ENCODE measurements around the gene SLC38A9.
A peak's percentile ranks its signal among the peaks of the same experiment; 100 is the strongest.

The SLC38A9 gene

DNA sequence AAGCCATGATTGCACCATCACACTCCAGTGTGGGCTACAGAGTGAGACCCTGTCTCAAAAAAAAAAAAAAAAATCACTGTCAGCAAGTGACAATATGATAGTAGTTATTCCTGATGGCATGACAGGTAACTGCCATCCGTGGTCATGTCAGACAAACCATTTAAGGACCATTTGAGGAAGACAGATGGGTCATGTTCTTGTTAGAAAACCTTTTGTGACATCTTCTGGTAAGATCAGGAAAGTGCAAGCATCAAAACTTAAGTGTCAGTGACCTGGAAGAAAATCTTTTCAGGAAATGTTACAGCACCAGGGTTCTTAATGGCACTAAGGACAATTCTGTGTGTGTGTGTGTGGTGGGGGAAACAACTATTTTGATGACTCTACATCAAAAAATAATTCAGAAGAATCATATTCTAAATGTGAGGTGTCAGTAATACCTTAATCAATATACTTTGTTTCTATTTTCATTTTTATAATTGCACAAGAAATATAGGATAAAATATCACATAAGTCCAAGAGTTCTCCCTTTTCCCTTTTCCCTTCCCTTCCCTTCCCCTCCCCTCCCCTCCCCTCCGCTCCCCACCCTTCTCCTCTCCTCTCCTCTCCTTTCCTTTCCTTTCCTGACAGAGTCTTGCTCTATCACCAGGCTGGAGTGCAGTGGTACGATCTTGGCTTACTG is 17.8 kb downstream of the SLC38A9 start:
- TF ChIP-seq, protein P1, sequence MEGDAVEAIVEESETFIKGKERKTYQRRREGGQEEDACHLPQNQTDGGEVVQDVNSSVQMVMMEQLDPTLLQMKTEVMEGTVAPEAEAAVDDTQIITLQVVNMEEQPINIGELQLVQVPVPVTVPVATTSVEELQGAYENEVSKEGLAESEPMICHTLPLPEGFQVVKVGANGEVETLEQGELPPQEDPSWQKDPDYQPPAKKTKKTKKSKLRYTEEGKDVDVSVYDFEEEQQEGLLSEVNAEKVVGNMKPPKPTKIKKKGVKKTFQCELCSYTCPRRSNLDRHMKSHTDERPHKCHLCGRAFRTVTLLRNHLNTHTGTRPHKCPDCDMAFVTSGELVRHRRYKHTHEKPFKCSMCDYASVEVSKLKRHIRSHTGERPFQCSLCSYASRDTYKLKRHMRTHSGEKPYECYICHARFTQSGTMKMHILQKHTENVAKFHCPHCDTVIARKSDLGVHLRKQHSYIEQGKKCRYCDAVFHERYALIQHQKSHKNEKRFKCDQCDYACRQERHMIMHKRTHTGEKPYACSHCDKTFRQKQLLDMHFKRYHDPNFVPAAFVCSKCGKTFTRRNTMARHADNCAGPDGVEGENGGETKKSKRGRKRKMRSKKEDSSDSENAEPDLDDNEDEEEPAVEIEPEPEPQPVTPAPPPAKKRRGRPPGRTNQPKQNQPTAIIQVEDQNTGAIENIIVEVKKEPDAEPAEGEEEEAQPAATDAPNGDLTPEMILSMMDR (IDR thresholded peaks at IDR 0.05; ENCODE audit: borderline replicate concordance, insufficient read depth, low read depth, low read length): peak; percentile 33; the same call in 1 of the 2 replicates
- H3K4me3 ChIP-seq (ENCODE audit: low read depth, low read length): no peak overlapping the region

DNA sequence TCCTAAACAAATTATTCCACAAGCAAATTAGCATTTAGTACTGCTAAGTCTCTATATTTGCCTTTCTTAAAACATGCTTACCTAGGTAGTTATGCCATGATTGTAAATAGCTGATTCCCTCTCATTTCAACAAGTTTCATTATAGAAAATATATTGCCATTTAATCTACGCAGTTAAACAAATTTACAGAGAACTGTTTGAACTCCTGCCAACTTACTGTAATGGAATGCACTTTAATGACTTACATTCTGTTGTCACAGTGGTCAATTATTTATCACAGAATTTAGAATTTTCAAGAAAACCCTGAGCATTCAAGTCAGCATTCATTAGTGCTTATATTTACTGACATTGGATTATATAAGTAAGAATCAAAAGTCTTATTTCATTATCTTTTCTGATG is 19.6 kb downstream of the SLC38A9 start:
- no peak overlapping the region for H3K4me3 ChIP-seq (ENCODE audit: low read depth, low read length)
- TF ChIP-seq, protein P1 (IDR thresholded peaks at IDR 0.05; ENCODE audit: borderline replicate concordance, insufficient read depth, low read depth, low read length): no peak

- no peak overlapping the region for H3K4me3 ChIP-seq (ENCODE audit: low read depth, low read length)
These were observed 20.1 kb downstream of the SLC38A9 start for GRCh38 chr5:55692106-55692417.

DNA sequence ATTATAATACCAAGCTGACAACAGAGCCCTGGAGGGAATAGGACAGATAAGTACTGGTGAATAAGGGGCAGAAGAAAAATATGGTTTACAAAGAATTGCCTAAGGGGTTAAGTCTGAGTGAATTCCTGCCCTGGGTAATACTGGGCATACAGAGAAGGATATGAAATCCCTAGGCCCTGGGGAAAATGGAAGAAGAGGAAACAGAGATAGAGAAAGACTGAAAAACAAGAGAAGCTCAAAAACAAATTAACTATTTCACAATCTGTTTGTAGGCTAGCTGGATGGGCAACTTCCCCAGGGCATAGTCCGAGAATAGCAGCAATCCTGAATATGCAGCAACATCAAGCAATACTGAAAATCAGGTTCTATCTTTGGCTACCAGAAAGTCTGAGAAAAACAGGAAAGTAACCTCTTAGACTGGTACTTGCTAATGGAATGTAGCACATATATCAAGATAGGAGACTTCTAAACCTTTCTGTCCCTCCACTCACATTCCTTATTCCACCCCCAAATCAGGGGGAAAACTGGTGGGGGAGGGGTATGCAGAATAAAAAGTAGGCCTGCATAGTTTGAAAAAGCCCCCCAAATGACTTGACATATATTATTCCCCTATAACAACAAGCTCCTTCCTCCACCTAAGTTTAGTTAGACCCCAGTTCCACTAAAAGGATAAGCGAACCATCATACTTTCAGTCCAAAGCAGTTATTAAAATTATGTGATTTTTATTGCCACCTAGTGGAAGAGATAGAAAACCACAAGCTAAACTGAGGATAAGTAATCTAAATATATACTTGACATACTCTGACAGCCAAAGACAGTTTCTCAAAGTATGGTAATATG is 20.6 kb downstream of the SLC38A9 start:
- TF ChIP-seq, protein P1 (IDR thresholded peaks at IDR 0.05; ENCODE audit: borderline replicate concordance, insufficient read depth, low read depth, low read length): no peak
- H3K4me3 ChIP-seq (ENCODE audit: low read depth, low read length): no peak overlapping the region

More at GRCh38 chr5:55692106-55692417, 20.1 kb downstream of the SLC38A9 start:
- TF ChIP-seq, protein P1 (IDR thresholded peaks at IDR 0.05; ENCODE audit: borderline replicate concordance, insufficient read depth, low read depth, low read length): no peak

GRCh38 chr5:55682071-55682470 is 30.1 kb downstream of the SLC38A9 start:
- TF ChIP-seq, protein P1 (IDR thresholded peaks at IDR 0.05; ENCODE audit: borderline replicate concordance, insufficient read depth, low read depth, low read length): no peak

GRCh38 chr5:55681301-55681700 is 30.8 kb downstream of the SLC38A9 start:
- TF ChIP-seq, protein P1 (IDR thresholded peaks at IDR 0.05; ENCODE audit: borderline replicate concordance, insufficient read depth, low read depth, low read length): no peak
- H3K4me3 ChIP-seq (ENCODE audit: low read depth, low read length): no peak overlapping the region

More at GRCh38 chr5:55682071-55682470, 30.1 kb downstream of the SLC38A9 start:
- no peak overlapping the region for H3K4me3 ChIP-seq (ENCODE audit: low read depth, low read length)

All from GM12875 (cell line).